NOMO-1 treated with dmso at 0.1 percent for 144 hours (cell line): Measurements from ENCODE around the gene ACTRT2.

Source experiments
- DNase-seq: peaks from one replicate; lab custom pipeline; 2025; ENCODE audit not compliant: unreplicated experiment; lab: John Stamatoyannopoulos, UW

ACTRT2 gene

DNA sequence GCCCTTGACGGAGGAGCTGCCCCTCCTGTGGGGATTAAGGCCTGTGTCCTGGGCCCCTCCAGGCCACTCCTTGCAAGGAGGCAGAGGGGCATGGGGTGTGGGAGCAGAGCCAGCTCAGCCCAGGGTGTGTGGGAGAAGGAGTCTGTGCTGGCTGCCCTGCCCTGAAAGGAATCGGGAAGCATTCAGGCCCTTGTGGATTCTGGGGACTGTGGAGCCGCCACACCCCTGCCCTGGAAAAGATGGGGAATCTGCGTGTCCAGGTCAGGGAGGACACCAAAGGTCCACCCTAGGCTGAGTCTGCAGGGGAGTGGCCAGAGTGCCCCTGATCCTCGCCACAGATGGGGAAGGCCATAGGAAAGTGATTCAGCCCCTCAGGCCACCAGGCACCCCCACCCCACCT, 31.2 kb downstream of the ACTRT2 start:
- no peak for DNase-seq

DNA sequence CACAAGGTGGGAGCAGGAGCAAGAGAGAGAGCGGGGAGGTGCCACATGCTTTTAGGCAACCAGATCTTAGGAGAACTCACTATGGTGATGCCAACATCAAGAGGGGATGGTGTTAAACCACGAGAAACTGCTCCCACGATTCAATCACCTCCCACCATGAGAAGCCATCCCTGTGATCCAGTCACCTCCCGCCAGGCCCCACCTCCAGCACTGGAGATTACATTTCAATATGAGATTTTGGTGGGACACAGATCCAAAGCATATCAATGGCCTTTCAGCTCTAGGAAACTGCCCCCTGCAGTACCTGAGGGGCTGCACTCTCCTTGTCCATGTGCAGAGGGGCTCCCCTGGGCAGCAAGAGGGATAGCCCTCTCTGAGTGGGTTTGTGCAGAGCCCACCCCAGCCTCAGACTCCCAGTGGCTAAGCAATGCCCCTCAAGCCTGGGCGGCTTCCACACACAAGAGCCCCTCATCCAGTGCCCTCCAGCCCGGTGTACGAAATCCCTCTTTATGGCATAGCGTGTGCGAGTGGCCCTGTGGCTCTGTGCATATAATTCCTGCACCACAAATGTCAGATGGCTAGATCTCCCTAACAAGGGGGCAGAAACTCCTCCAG, 32.2 kb downstream of the ACTRT2 start:
- no peak for DNase-seq

- no peak for DNase-seq
Observed at GRCh38 chr1:3053986-3054385, 32.7 kb downstream of the ACTRT2 start.

DNA sequence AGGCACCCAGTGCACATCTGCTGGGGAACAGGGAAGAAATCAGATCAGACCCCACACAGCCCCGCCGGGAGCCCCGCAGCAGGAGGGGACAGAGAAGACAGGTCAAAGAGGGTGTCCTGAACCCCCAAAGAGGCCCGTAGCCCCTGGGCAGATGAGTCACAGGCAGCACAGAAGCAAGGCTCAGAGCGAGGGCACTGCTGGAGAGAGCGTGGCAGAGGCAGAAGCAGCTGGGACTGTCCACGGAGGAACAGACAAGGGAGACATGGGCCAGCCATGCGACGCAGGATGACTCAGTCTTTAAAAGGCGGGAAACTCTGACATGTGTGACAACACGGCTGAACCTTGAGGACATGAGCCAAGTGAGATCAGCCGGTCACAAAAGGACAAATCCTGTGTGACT, 33.2 kb downstream of the ACTRT2 start:
- DNase-seq: no peak

GRCh38 chr1:3055051-3055450, 33.8 kb downstream of the ACTRT2 start:
- DNase-seq: no peak

DNA sequence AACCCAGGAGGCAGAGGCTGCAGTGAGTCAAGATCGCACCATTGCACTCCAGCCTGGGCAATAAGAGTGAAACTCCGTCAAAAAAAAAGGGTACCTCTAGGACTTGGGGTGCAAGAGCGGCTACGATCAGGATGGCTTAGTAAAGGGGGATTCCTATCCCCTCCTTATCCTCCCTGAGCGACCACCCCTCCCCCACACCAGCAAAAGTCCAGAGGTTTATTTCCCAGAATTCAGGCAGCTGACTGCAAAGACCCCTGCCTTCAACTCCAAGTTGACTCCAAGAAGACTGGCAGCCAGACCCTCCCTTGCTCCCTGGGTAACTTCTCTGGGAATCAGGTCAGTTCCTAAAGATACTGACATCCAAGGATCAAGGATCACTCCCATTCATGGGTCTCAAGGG, 35.4 kb downstream of the ACTRT2 start:
- DNase-seq: no peak

DNA sequence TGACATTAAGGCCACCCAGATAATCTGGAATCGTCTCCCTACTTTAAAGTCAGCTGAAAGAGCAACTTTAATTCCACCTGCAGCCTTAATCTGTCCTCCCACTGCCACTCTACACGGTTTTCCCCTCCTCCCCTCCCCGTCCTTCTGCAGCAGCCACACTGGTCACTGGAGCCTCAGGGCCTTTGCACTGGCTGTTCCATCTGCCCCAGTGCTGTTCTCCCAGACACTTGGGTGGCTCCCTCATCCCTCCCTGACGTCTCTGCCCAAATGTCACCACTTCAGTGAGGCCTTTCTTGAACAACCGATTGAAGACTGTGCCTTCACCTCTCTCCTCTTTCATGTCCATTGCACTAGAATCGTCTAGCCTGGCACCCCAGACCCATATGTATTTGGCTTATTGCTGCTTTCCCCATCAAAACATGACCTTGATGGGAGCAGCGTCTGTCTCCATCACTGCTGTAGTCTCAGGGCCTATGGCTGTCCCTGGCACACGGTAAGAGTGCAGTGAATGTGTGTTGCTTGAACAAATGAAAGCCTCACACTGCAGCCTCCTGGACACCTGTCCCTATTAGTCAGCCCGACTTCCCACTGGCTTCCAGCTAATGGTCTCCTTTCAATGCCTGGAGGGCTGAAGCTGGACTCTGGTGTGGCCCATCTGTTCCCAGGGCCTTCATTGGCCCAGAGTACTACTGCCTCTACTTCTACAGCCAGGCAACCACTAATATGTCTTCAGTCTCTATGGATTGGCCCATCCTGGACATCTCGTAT, 37.2 kb downstream of the ACTRT2 start:
- no peak for DNase-seq

DNA sequence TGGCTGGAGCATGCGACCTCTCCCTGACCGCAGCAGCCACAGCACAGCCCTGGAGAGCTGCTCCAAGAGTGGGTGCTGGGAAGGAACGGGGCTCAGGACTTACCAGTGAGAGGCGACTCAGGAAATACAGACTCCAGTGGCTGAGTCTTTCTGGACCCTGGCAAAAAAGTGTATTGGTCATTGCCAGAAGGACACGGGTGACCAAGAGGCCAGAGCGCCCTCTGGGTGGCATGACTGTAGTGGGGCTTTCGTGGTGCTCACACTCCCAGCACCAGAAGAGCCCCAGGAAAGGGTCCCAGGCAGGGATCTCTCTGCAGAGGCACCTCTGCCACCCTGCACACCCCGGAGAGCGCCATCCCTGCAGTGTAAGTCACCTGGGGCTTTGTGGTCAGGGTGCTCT, 38.9 kb downstream of the ACTRT2 start:
- no peak for DNase-seq

DNA sequence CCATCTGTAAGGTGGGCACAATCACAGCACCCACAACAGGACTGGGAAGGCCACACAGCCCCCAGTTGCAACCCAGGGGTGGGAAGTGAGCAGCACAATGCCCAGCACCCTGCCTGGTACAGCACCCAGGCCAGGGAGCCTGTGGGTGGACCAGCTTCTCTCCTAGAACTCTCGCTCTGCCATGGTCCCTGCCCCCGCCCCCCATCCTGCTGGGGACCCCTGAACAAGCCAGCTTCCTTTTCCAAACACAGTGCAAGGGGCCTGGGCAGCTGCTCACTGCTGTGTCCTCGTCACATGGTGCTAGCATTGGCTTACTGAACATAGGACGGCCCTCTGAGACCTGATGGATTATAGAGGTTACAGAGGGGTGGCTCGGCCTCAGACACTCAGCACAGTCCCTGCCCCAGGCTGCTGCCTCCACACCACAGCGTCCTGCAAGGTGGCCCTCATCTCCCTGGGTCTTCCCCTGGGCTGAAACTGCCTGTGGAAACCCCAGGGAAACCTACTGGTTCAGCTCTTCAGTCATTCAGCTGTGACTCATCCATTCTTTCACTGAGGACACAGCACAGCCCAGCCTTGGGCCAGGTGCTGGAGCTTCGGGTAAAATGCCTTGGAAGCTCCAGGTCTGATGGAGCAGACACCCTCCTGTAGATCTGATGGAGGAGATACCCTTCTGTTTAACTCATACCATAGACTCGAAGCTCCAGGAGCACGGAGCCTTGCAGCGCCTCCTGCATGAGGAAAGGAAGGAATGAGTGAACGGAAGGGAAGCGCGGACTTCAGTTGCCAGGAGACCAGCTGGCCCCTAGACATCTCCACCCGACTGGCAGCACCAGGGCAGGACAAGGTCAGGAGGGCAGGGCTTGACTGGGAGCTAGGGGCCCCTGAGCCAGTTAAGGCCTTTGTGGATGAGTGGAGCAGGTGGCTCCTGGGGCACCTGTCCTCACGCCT, 39.6 kb downstream of the ACTRT2 start:
- DNase-seq: no peak

DNA sequence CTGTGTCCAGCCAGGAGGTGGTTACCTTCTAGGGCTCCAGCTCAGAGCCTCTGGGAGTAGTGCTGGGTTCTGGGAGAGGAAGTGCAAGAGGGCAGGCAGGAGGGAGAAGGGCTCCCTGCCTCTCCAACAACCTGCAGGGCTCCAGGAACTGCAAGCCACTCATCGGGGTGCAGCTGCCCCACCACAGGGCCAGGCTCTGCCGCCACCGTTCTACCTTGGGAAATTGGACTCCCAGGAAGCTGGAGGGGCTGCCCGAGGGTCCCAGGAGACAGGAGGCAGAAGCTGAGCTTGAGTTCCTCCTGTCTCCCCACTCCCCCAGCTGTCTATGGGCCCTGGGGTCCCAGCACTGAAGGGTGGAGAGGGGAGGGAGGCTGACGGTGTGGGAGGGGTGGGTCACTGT, 40.3 kb downstream of the ACTRT2 start:
- DNase-seq: no peak

GRCh38 chr1:3061981-3062615, 40.8 kb downstream of the ACTRT2 start:
- no peak for DNase-seq

- DNase-seq: no peak
Observed at GRCh38 chr1:3062616-3063378, 41.5 kb downstream of the ACTRT2 start.

- no peak for DNase-seq
Observed at GRCh38 chr1:3063379-3064295, 42.4 kb downstream of the ACTRT2 start.

DNA sequence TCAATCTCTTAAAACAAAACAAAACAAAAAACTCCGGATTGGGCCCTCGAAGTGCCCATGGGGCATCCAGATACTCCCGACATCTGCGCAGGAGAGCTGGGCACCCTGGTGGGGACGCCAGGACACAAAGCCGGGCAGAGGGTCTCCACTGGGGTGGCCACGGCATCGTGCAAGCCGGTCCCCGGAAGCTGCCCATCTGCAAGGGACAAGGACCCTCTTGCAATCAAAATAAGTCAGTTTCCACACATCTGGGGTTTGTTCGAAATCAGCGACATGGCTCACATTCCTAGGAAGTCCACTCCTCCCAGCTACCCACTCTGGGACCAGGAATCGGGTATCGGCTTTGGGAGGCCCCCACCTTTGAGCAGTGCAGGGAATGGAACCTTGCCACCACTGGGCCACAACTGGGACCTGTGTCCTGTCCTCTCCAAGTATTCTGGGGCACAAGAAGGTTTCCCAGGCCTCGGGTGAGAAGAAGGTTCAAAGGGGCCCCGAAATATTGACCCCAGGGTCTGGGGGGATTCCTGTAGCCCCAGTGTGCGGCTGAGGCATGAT, 43.1 kb downstream of the ACTRT2 start:
- DNase-seq: no peak

DNA sequence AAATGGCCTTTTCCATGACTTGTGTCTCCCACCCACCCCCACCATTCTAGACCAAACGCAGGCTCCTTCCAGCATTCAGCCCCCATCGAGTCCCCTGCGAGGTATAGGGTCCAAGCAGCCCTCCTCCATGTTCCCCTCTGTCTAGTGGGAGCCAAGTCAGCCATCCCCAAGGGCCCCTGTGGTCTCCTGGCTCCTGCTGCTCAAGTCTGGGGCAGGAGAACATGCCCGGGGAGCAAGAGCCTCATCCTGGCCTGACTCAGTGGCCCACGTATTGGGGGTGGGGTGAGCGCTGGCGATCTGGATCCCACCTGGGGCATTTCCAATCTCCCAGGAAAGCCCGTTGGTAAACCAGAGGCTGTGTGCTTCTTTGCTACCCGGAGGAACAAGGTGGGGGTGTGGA, 43.6 kb downstream of the ACTRT2 start:
- no peak for DNase-seq

DNA sequence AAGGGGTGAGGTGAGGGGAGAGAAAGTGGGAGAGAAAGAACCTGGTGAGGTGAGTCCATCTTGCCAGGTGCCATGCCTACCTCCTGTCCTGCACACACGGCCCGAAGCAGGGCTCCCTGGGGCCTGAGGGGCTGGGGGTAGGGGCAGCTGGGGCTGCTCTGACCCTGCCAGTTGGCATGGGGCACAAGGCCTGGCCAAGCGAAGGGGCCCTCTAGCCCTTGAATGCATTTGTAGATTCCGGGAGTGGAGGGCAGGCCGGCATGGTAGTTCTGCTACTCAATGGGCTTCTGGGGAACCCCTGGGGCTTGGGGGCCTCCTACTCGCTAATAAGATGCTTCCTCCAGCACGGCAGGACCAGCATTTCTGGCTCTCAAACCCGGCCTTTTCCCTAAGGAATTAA, 44.1 kb downstream of the ACTRT2 start:
- no peak for DNase-seq

GRCh38 chr1:3065797-3066196, 44.5 kb downstream of the ACTRT2 start:
- DNase-seq: no peak

DNA sequence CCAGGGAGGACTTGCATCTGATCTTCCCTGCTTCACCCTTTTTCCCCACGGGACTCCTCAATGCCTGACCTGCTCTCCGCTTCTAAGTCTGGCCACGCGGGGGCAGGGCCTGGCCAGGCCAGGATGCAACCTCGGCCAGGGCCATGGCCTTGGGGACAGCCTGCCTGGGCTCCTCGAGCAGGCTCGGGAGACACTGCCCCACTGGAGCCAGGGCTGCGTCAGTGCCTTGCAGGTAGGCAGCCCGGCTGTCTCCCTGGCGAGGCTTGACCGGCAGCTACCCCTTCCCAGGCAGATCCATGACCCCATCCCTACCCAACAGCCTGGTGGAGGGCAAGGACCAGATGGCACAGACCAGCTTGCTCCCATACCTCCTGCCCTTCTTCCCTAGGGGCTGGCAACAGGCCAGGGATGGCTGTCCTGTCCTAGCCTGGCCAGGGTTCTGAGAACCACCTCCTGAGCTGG, 45.0 kb downstream of the ACTRT2 start:
- DNase-seq: no peak

- no peak for DNase-seq
Observed at GRCh38 chr1:3066826-3067225, 45.6 kb downstream of the ACTRT2 start.
